Fibroblast of skin of scalp (primary cell): ENCODE data around the gene POLRMT.
"Not testable (repeated sequence)": the region's sequence is repeated elsewhere in the genome, so short reads cannot be mapped to it uniquely, and the experiment has no call there.

Experiments
- DNase-seq: peaks from one replicate; pipeline ENCODE4 v3.0.0-alpha.2; 2013

Gene POLRMT

GRCh38 chr19:647566-648284 is 14.4 kb upstream of the POLRMT start:
- no peak for DNase-seq

- no peak for DNase-seq
Measured at GRCh38 chr19:646779-647565, 13.6 kb upstream of the POLRMT start.

- no peak for DNase-seq
Measured at GRCh38 chr19:645912-646778, 12.8 kb upstream of the POLRMT start.

GRCh38 chr19:644789-645188 is 11.5 kb upstream of the POLRMT start:
- DNase-seq: no peak

- DNase-seq: no peak
Measured at GRCh38 chr19:644363-644762, 11.0 kb upstream of the POLRMT start.

- no peak for DNase-seq
Measured at GRCh38 chr19:643736-644135, 10.4 kb upstream of the POLRMT start.

GRCh38 chr19:642767-643727 is 9.7 kb upstream of the POLRMT start:
- DNase-seq: no peak

- no peak for DNase-seq
Measured at GRCh38 chr19:641702-642101, 8.4 kb upstream of the POLRMT start.

GRCh38 chr19:640606-641189 is 7.4 kb upstream of the POLRMT start:
- DNase-seq: no peak

- DNase-seq: no peak
Measured at GRCh38 chr19:640161-640558, 6.8 kb upstream of the POLRMT start.

GRCh38 chr19:639253-640160 is 6.2 kb upstream of the POLRMT start, which contains the start of gene FGF22:
TSS of gene FGF22 (plus strand) at chr19:639879. CDS start at chr19:639926, 47 bp downstream.
- DNase-seq: peak; percentile 86

- DNase-seq: no peak
Measured at GRCh38 chr19:638906-639252, 5.5 kb upstream of the POLRMT start.

- DNase-seq: no peak
Measured at GRCh38 chr19:634975-635652, 1.8 kb upstream of the POLRMT start.

GRCh38 chr19:633786-634639 is 676 bp upstream of the POLRMT start:
- no peak for DNase-seq

- peak; percentile 49 for DNase-seq
Measured at GRCh38 chr19:632579-633067, 714 bp downstream of the POLRMT start.

GRCh38 chr19:629961-630714 is 3.2 kb downstream of the POLRMT start:
- no peak for DNase-seq

GRCh38 chr19:629515-629914 is 3.8 kb downstream of the POLRMT start:
- DNase-seq: not testable (repeated sequence)

- no peak for DNase-seq
Measured at GRCh38 chr19:628168-628567, 5.2 kb downstream of the POLRMT start.
